GM23248 (cell line): ENCODE measurements around the gene SERPINH1. TPM values are rescaled to one million over a fixed set of nuclear protein-coding genes. Genes with fewer than 3 reads are reported as not detected.

Experiments
- DNase-seq: peaks from one replicate; pipeline ENCODE4 v3.0.0-alpha.2; 2015
- H2AFZ ChIP-seq: fragments of 200-600 bp; sonication (generic); 2 replicates; pipeline ENCODE4 v1.6.1; 2016; ENCODE audit warnings: antibody characterized with exemption
- H3F3A ChIP-seq: fragments of 200-600 bp; sonication (generic); 2 replicates; pipeline ENCODE4 v1.6.1; 2016; ENCODE audit warnings: mild to moderate bottlenecking, antibody characterized with exemption, mixed run types; ENCODE audit not compliant: insufficient read depth
- H3K27ac ChIP-seq: fragments of 200-600 bp; sonication (generic); 2 replicates; pipeline ENCODE4 v1.5.1; 2016; ENCODE audit warnings: mild to moderate bottlenecking
- H3K27me3 ChIP-seq: fragments of 200-600 bp; sonication (generic); replicated peaks from 2 replicates; pipeline ENCODE4 v1.6.1; 2016; ENCODE audit warnings: mild to moderate bottlenecking; ENCODE audit not compliant: insufficient read depth
- H3K36me3 ChIP-seq: fragments of 200-600 bp; sonication (generic); 2 replicates; pipeline ENCODE4 v1.6.1; 2016; ENCODE audit warnings: low read depth, mild to moderate bottlenecking
- H3K4me1 ChIP-seq: fragments of 200-600 bp; sonication (generic); 2 replicates; pipeline ENCODE4 v1.6.1; 2016; ENCODE audit warnings: mild to moderate bottlenecking; ENCODE audit not compliant: insufficient read depth
- H3K4me2 ChIP-seq: fragments of 200-600 bp; sonication (generic); one replicate; pipeline ENCODE4 v1.6.1; 2016; ENCODE audit warnings: mild to moderate bottlenecking; ENCODE audit not compliant: unreplicated experiment
- H3K4me3 ChIP-seq: fragments of 200-600 bp; sonication (generic); 2 replicates; pipeline ENCODE4 v1.5.1; 2016; ENCODE audit warnings: mild to moderate bottlenecking
- H3K79me2 ChIP-seq: fragments of 200-600 bp; sonication (generic); 2 replicates; pipeline ENCODE4 v1.6.1; 2016; ENCODE audit warnings: mild to moderate bottlenecking; ENCODE audit not compliant: insufficient read depth
- H3K9ac ChIP-seq: fragments of 200-600 bp; sonication (generic); 2 replicates; pipeline ENCODE4 v1.6.1; 2016; ENCODE audit warnings: mild to moderate bottlenecking
- H3K9me2 ChIP-seq: fragments of 200-600 bp; sonication (generic); 2 replicates; pipeline ENCODE4 v1.6.1; 2016; ENCODE audit warnings: mixed run types, mild to moderate bottlenecking, moderate library complexity; ENCODE audit not compliant: insufficient read depth
- H3K9me3 ChIP-seq: fragments of 200-600 bp; sonication (generic); one replicate; pipeline ENCODE4 v1.6.1; 2017; ENCODE audit warnings: low read depth
- H4K20me1 ChIP-seq: fragments of 200-600 bp; sonication (generic); 2 replicates; pipeline ENCODE4 v1.6.0; 2016; ENCODE audit not compliant: insufficient read depth
- EZH2 ChIP-seq: fragments of 200-600 bp; sonication (generic); IDR thresholded peaks from 2 replicates; pipeline ENCODE4 v1.6.1; 2018; ENCODE audit warnings: antibody characterized with exemption, mild to moderate bottlenecking; ENCODE audit not compliant: insufficient read depth, poor library complexity, severe bottlenecking
- EZH2phosphoT487 ChIP-seq: fragments of 200-600 bp; sonication (generic); IDR thresholded peaks from 2 replicates; pipeline ENCODE4 v1.6.1; 2018; ENCODE audit warnings: antibody characterized with exemption, moderate library complexity, mild to moderate bottlenecking, low read depth; ENCODE audit not compliant: insufficient read depth
- WGBS, 2 experiments: methylation state at CpG; one replicate each; pipeline ENCODE4 v1.1.6; 2015 to 2017; ENCODE audit warnings: low lambda C conversion rate in 2 of 2, low coverage in 1 of 2; ENCODE audit errors: missing lambda C conversion rate in 2 of 2; 5-methylcytosine and 5-hydroxymethylcytosine counted together
- in situ Hi-C: fragments of 300-500 bp; cut with MboI; formaldehyde crosslinking; loops from 2 replicates; pipeline ENCODE4 v1.15.0; 2020
- polyA plus RNA-seq: library from polyadenylated mRNA; unstranded; fragments of >200 nt; fragmentation: Nextera tagmentation; extraction: Ambion mirVana; gene quantifications from 2 replicates; pipeline ENCODE4 v1.2.1, GENCODE V29; 2016
- total RNA-seq: library from RNA; depleted of rRNA; stranded (reverse); fragments of >200 nt; shearing (Covaris generic); gene quantifications from 2 replicates; pipeline ENCODE4 v1.2.3, GENCODE V29; 2014

Gene SERPINH1
- total and polyA plus RNA-seq, 2 experiments from 2014 or later, result 520 to 1,872 TPM

GRCh38 chr11:75560644-75561043, 1.4 kb upstream of the SERPINH1 start:
- Histone ChIP-seq H3K79me2 (peaks cover 37% of the 10 kb centered on the region), H3K9me3 (no peaks in the 10 kb centered on the region), H2AFZ (0 out of 2 replicates have a peak overlapping the region, but pooled peaks have one; percentile 18), H3K4me3 (no peak overlapping the region), H3K9me2 (no peaks in the 10 kb centered on the region), H3K27me3 (no peaks in the 10 kb centered on the region), H3K36me3 (no peaks in the 10 kb centered on the region), H3K9ac (peak overlapping the region; percentile 99), H3K4me1 (peaks cover 59% of the 10 kb centered on the region), H3K4me2 (peak overlapping the region; percentile 31), H4K20me1 (no peaks in the 10 kb centered on the region), H3F3A (peaks cover 64% of the 10 kb centered on the region), H3K27ac (peak overlapping the region; percentile 98)
- DNase-seq, result peak; percentile 84
- in situ Hi-C loops, result no loop called here
- no peak for TF ChIP-seq EZH2phosphoT487
- no peak for TF ChIP-seq EZH2
- WGBS, 2 experiments, result 4 to 15% methylated on average over 1 of the region's 1 CpG

- TF ChIP-seq EZH2phosphoT487 (no peak), EZH2 (no peak)
- DNase-seq, result peak; percentile 13
- Histone ChIP-seq H3F3A (peaks cover 66% of the 10 kb centered on the region), H4K20me1 (no peaks in the 10 kb centered on the region), H3K4me1 (peaks cover 65% of the 10 kb centered on the region), H3K4me2 (peak overlapping the region; percentile 94), H3K36me3 (no peaks in the 10 kb centered on the region), H3K9me3 (no peaks in the 10 kb centered on the region), H3K79me2 (peaks cover 46% of the 10 kb centered on the region), H3K9me2 (no peaks in the 10 kb centered on the region), H3K27ac (peak overlapping the region; percentile 98), H3K9ac (peak overlapping the region; percentile 99), H3K27me3 (no peaks in the 10 kb centered on the region), H2AFZ (peak overlapping the region; percentile 73), H3K4me3 (peak overlapping the region; percentile 87)
- 19 to 36% methylated on average over 11 to 21 of the region's 21 CpGs for WGBS, 2 experiments
- in situ Hi-C loops, result no loop called here
These were observed 516 bp upstream of the SERPINH1 start for GRCh38 chr11:75561426-75562047.

DNA sequence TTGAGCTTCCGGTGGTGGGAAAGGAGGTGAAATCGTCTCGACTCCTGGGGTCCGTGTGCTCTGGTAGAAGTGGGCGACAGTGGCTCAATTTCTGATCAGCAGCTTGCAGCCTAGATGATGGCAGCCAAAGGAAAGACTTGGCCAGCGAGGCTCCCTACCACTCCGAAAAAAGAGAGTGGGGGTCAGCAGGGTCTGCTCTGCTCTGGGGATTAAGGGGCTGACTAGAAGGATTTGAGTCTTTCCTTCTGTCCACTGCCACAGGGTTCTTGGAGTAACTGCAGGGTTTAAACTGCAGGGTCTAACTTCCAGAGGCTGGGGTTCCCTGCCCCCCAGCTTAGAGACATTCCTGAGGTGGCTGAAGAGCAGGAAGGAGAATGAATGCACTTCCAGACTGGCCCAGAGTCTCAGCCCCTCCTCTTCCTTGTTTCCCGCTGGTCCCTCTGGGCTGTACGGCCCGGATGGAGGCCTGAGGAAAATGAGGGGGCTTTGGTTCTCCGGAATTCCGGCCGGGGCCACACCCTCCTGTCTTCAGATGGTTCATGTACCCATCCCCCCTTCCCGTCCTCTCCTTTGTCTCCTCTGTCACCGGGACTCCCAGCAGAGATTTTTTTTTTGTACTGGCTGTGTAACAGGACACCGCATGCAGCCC, 907 bp downstream of the SERPINH1 start:
- Histone ChIP-seq H3K79me2 (peaks cover 60% of the 10 kb centered on the region), H3K4me3 (peak overlapping the region; percentile 87), H3K4me1 (peaks cover 70% of the 10 kb centered on the region), H3K9me3 (no peaks in the 10 kb centered on the region), H4K20me1 (no peaks in the 10 kb centered on the region; the same call in 1 of the 2 replicates), H2AFZ (no peak overlapping the region), H3K9me2 (no peaks in the 10 kb centered on the region), H3F3A (peaks cover 72% of the 10 kb centered on the region), H3K27ac (peak overlapping the region; percentile 98), H3K36me3 (peaks cover 12% of the 10 kb centered on the region), H3K4me2 (peak overlapping the region; percentile 94), H3K9ac (peak overlapping the region; percentile 99), H3K27me3 (no peaks in the 10 kb centered on the region)
- in situ Hi-C loops, result no loop called here
- peak; percentile 83 for DNase-seq
- WGBS, 2 experiments, result 0 to 1% methylated on average over 16 of the region's 16 CpGs
- TF ChIP-seq EZH2 (no peak), EZH2phosphoT487 (no peak)

DNA sequence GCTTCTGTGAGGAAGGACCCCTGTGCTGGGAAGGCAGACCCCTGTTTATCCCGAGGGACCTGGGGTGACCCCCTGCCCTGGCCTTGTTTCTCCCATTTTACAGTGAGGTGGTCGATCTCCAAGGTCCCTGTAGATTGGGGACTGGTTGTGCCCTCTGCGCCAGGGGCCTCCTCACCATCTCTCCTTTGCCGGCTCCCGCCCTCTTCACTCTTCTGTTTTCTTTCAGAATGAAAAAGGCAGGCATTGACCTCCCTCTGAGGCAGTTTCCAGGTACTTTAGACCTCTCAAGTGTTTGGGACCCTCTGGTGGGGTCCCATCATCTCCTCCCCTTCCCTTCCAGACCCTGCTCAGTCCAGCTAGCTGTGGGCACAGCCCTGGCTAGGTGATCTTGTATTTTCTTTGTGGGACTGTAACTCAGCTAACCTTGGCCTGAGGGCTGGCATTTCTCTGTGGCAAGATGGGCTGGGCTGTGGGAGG, 1.5 kb downstream of the SERPINH1 start:
- DNase-seq, result peak; percentile 37
- H3K9ac ChIP-seq, result peak overlapping the region; percentile 99
- peaks cover 74% of the 10 kb centered on the region for H3F3A ChIP-seq
- WGBS, 2 experiments, result 2 to 3% methylated on average over 5 of the region's 5 CpGs
- H3K9me2 ChIP-seq, result no peaks in the 10 kb centered on the region
- H3K4me1 ChIP-seq, result peaks cover 70% of the 10 kb centered on the region
- no peak for TF ChIP-seq EZH2phosphoT487
- peaks cover 66% of the 10 kb centered on the region for H3K79me2 ChIP-seq
- H3K9me3 ChIP-seq, result no peaks in the 10 kb centered on the region
- H3K27ac ChIP-seq, result peak overlapping the region; percentile 98
- peaks cover 17% of the 10 kb centered on the region for H3K36me3 ChIP-seq
- peak overlapping the region; percentile 94 for H3K4me2 ChIP-seq
- in situ Hi-C loops, result no loop called here
- H4K20me1 ChIP-seq, result peaks cover 3% of the 10 kb centered on the region
- peak overlapping the region; percentile 87 for H3K4me3 ChIP-seq
- H3K27me3 ChIP-seq, result no peaks in the 10 kb centered on the region
- H2AFZ ChIP-seq, result no peak overlapping the region
